Adipose tissue (tissue), 3 donors: ENCODE measurements around the gene SSRP1. TPM values are rescaled to one million over a fixed set of nuclear protein-coding genes. Genes with fewer than 3 reads are reported as not detected.
"Not testable (repeated sequence)": the region's sequence is repeated elsewhere in the genome, so short reads cannot be mapped to it uniquely, and the experiment has no call there.

Experiments
- H3K27ac ChIP-seq: one replicate; pipeline ENCODE4 v1.5.1; 2013; ENCODE audit warnings: low read depth, low read length
- WGBS, 3 donors: extraction: QIAGEN DNeasy Blood & Tissue Kit; methylation state at CpG; one replicate each; pipeline ENCODE4 v1.1.7; 2013; 5-methylcytosine and 5-hydroxymethylcytosine counted together
- polyA plus RNA-seq, 3 donors: library from polyadenylated mRNA; stranded (reverse); fragments of 200-250 nt; gene quantifications; one replicate each; pipeline ENCODE4 v1.2.3, GENCODE V29; 2013
- donor health status: healthy with polysubstance abuse.
- donor health status: Bipolar disorder and iron deficiency.
- donor health status: healthy.

The SSRP1 gene
- polyA plus RNA-seq, 3 donors: 57.0 to 63.0 (median 60.1) TPM

DNA sequence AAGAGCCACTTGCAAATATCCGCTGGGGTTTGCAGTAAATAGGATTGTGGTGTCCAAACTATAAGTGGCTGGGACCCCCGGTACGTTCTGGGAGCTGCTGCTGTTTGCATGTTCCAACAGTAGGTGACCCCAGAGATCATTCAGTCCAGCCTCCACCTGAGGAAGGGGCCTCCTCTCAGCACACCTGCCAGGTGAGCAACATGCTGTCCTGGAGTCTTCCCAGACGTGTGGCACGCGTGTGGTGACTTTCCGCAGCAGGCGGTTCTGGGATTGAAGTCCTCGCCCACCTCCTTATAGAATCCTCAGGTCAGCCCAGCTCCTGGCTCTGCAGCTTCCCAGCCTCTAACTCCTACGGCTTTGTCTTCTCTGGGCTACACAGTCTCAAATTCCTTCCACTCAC, 9.1 kb upstream of the SSRP1 start:
- no peak overlapping the region for H3K27ac ChIP-seq
- WGBS, 3 donors: 90 to 95% (median 95%) methylated on average over 10 of the region's 10 CpGs

DNA sequence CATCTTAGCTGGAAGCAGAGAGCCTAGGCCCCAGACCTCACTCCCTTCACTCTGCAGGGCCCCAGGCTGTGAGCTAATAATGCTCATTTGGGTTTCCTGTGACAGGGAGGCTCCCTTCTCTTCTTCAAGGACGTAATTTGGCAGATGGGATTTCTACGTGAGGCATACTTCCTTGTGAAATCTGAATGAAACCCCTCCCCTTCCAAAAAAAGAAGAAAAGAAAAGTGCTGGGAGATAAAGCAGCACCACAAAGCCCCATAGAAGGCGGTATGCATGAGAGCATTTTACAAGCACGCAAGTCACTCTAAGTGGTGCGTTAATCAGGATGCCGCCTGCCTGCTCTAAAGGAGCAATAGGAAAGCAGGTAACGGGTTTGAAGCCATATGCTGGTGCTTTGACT, 8.1 kb upstream of the SSRP1 start:
- H3K27ac ChIP-seq: no peak overlapping the region
- WGBS, 3 donors: 81 to 83% (median 82%) methylated on average over 7 of the region's 7 CpGs

DNA sequence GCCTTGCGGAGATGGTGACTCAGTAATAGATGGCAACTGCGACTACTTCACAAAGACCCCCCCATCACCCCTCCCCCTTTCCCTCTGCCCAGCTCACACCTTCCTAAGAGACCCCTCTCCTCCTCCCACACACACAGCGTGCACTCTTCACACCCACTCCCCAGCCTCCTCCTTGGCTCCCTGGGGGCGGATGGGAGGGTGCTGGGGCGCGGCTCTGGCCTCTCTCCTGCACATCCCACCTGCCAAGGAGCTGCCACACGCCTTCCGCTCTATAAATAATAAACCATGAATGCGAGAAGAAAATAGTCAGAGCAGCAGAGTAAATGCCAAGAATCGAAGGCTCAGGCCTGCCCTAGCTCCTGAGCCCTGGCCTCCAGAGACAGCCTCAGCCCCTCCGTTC, 7.0 kb upstream of the SSRP1 start:
- WGBS, 3 donors: 67 to 81% (median 78%) methylated on average over 11 of the region's 11 CpGs

DNA sequence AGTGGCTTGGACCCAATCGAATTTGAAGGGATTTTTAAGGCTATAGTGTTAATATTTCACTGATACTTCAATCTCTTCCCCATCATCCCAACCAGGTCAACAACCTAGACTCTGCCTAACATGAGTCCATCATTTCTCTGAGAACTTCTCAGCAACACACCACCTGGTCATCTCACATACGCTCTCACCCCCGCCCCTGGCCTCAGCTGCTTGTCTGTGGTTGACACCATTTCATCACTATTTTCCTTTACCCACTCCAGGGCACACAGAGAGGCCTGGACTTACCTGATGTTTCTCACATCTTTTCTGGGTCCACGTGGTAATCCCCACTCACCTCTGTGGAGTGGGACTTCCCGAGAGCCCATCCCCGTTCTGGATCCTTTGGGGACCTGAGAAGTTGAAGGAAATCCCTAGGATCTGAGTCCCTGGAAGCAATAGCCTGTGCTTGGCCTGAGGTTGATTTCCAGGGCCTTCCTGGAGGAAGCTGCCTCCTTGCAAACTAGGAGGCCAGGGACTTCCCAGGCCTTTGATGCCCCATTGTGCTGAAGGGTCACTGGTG, 5.6 kb upstream of the SSRP1 start:
- H3K27ac ChIP-seq: no peak overlapping the region
- 61 to 81% (median 80%) methylated on average over 6 of the region's 6 CpGs for WGBS, 3 donors

More for the DNA sequence above, 7.0 kb upstream of the SSRP1 start:
- H3K27ac ChIP-seq: no peak overlapping the region

DNA sequence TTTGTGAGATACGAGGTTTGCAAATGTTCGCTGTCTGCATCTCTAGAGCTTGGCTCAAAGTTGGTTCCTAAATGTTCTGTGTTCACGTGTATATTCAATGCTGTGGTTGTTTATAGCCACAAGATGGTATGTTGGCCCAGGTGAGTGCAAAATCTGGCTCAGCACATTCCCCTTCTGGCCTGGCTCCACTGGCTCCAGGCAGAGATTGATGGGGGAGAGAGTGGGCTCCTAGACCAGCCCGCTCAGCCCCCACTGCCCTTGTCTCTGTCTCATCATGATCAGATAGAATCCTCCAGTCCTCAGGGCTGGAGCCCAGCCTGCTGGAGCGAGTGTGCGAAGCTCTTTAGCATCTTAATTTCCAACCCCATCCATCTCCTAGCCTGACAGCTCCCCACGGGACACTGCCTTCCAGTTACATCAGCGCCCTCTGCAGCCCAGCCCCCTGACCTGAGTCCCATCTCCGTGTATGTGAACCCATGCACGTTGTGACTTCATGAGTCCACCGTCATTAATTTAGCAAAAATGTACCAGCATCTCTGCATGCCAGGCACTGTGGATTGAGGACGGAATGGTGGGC, 4.4 kb upstream of the SSRP1 start:
- no peak overlapping the region for H3K27ac ChIP-seq
- WGBS, 3 donors: 38 to 47% (median 41%) methylated on average over 12 of the region's 12 CpGs

DNA sequence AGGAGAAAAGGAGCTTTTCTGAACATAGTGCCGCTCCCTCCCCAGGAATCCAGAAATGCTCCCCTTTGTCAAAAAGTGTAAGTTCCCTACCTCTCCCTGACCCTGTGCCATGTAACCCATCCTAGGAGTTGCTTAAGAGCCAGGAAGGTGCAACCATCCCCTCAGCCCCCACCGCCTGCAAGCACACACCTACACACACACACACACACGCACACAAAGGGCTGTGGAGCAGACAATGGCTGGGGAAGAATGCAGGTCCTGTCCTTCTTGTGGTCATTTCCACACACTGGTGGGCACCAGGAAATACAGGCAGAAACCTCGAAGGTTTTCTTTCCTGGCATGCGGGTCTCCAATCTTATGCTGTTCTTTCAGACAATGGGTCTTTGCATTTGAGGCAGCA, 3.6 kb upstream of the SSRP1 start:
- WGBS, 3 donors: 77 to 88% (median 80%) methylated on average over 5 of the region's 5 CpGs

DNA sequence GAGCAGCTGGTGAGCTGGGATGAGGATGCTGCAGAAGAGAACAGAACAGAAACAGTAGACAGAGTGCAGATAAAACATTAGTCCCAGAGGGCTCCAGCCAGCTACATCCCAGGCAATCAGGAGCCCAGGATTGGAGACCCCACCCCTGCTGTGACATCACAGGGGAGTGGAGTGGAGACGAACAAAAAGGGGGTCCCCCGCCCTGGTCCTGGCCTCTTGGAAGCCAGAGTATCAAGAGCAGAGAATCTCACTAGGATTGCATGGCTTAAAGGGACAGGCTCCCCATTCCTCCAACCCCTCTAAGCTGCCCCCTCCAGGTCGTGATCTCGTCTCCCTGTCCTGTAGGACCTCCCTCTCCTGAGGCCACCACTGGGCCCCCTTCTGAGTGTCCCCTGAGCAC, 2.5 kb upstream of the SSRP1 start, which contains the start of gene P2RX3:
Gene P2RX3 (plus strand): TSS at position 211 of the 400 bp plus-strand sequence. CDS start 199 bp downstream, outside the sequence.
- 47 to 59% (median 58%) methylated on average over 4 of the region's 4 CpGs for WGBS, 3 donors
- no peak within 1 kb of the TSS for H3K27ac ChIP-seq

More for the DNA sequence above, 3.6 kb upstream of the SSRP1 start:
- H3K27ac ChIP-seq: no peak overlapping the region

DNA sequence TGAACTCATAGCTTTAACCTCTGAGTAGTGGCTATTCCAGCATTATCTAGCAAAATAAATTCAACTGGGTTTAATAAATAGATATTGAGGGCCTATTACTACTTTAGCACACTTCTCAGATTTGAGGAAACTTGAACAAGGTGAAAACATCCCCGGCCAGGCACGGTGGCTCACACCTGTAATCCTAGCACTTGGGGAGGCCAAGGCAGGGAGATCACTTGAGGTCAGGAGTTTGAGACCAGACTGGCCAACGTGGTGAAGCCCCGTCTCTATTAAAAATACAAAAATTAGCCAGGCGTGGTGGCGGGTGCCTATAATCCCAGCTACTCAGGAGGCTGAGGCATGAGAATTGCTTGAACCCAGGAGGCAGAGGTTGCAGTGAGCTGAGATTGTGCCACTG, 1.2 kb upstream of the SSRP1 start:
- not testable (repeated sequence) for H3K27ac ChIP-seq
- 93 to 95% (median 94%) methylated on average over 6 of the region's 6 CpGs for WGBS, 3 donors

DNA sequence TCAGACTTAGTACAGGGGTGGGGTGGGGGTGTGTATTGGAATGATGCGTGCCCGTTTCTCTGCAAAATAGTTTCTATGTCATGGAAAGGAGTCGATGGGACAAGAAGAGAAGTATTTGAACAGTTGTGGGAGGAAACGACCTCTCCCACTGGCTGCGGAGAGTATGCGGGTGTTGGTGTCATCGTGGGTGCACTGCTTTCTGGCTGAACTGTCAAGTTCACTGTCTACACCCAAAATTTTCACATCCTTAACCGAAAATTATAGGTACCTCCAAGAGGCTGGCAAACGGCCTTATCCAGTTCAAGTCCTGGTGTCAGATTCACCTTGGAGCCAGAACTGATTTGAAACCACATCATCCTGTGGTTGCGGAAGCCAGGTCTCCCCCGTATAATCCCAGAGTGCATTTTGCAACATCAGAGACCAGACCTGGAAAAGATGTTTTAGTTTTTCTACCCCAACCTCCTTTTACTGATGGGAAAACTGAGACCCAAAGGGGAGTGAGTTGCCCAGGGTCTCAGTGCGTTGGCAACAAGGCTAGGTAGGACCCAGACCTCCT, 497 bp upstream of the SSRP1 start:
- no peak overlapping the region for H3K27ac ChIP-seq
- 21 to 27% (median 21%) methylated on average over 12 of the region's 12 CpGs for WGBS, 3 donors

DNA sequence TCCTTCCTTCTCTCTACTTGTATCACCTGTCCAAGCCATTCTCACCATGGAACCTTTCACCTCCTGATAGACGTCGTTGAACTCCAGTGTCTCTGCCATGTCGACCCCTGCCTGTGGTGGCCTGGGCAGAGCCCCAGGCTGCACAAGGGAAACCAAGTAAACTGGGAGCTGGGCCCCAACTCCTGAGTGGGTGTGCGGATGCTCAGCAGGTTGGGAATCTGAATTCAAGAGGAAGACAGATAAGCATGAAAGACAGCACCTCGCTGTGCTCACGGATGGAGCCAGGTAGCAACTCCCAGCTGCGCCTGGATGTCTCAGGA, 709 bp downstream of the SSRP1 start:
- WGBS, 3 donors: 4 to 8% (median 4%) methylated on average over 7 of the region's 7 CpGs

DNA sequence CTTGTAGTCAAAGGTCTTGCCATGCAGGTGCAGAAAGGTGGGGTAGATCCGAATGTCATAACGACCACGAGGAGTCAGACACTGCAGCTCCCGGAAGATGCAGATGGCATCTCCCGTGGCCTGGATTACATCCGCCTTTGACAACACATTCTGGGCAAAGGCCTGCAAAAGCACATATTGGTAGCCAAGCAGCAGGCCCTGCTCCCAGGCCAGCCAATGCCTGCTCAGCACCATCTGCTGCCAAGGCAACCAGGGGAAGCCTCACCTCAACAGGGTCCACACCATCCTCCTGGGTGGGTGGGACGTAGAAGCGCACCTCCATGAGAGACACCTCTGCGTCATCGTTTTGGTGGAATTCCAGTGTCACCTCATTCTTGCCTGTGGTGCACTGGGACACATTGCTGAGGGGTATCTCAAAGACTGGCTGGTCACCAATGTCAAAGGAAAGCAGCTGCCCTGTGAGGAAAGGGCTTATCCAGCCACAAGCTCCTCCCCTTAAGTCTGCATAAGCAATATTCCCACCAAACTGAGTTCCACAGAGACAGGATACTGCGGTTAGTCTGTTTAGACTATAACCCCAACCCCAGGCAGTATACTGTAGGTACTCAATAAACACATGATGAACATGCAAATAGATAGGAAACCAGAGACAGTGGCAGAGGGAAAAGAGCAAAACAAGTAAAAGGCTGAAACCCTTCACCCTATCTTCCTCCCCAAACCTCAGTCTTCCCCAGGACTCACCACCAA, 2.8 kb downstream of the SSRP1 start:
- H3K27ac ChIP-seq: no peak overlapping the region
- WGBS, 3 donors: 91 to 95% (median 93%) methylated on average over 11 of the region's 11 CpGs

More for the DNA sequence above, 709 bp downstream of the SSRP1 start:
- H3K27ac ChIP-seq: no peak overlapping the region

DNA sequence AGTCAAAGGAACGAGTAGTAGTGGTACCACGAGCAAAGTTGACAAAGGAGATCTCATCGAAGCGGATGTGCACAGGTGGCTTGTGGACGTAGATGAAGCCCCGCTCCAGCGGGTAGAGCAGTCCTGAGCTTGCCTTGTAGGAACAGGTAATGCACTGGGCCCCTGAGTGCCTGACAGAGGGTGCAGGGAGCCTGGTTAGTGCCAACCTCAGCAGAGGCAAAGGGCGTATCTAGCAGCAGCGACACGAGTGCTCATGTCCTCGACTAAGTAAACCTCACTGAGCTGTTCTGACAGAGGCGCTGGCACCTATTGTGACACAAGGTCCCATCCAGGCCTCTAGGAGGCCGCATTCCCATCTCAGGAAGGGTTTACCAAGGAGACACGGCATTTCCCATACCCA, 4.0 kb downstream of the SSRP1 start:
- WGBS, 3 donors: 90 to 94% (median 94%) methylated on average over 14 of the region's 14 CpGs

DNA sequence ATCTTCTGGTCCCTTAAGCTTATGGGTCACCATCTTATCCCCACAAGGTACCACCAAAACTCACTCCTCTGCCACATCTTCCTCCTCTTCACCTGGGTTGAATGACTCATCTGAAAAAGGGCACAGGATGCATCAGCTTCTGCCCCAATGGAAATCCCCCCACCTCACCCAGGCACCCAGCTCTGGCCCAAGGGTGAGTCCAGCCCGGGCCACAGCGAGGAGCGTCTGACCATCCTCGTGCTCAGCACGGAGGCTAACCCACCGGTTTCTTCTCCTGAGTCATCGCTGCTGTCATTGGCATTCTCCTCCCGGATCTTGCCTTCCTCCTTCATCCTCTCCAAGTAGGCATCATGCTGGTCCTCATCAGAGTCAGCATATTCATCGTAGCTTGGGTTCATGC, 5.7 kb downstream of the SSRP1 start:
- WGBS, 3 donors: 86 to 96% (median 92%) methylated on average over 9 of the region's 9 CpGs
- no peak overlapping the region for H3K27ac ChIP-seq

More for the DNA sequence above, 4.0 kb downstream of the SSRP1 start:
- no peak overlapping the region for H3K27ac ChIP-seq

DNA sequence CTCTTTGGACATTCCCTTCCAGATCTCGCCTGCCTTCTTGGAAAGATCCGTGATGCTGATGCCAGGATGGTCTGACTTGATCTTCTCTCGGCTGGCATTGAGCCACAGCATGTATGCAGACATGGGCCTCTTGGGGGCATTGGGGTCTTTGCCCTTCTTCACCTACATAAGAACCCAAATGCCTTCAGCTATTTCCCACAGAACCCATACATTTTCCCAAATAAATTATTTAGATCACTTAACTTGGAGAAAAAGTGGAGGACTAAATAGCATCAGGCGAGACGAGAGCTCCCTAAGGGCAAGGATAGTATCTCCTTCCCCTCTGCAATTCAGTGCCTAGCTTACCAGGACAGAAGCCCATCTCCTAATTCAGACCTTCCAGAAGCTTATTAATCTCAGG, 8.0 kb downstream of the SSRP1 start:
- H3K27ac ChIP-seq: no peak overlapping the region
- WGBS, 3 donors: 92 to 96% (median 95%) methylated on average over 5 of the region's 5 CpGs

DNA sequence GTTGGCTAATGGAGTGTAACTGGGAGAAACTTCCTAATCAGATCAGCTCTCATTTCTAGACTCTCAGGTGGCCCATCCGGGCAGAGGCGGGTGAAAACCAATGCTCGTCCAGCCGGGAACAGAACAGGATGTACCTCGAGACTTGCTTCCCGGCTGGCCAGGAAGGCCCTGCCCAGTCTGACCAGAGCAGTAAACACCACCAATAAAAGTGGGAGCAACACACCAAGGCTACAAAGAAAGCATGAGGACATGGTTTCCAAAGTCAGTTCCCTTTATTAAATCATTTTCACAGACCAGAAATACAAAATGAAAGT, 10.0 kb downstream of the SSRP1 start:
- H3K27ac ChIP-seq: peak overlapping the region; percentile 86
- WGBS, 3 donors: 10 to 14% (median 13%) methylated on average over 6 of the region's 6 CpGs

DNA sequence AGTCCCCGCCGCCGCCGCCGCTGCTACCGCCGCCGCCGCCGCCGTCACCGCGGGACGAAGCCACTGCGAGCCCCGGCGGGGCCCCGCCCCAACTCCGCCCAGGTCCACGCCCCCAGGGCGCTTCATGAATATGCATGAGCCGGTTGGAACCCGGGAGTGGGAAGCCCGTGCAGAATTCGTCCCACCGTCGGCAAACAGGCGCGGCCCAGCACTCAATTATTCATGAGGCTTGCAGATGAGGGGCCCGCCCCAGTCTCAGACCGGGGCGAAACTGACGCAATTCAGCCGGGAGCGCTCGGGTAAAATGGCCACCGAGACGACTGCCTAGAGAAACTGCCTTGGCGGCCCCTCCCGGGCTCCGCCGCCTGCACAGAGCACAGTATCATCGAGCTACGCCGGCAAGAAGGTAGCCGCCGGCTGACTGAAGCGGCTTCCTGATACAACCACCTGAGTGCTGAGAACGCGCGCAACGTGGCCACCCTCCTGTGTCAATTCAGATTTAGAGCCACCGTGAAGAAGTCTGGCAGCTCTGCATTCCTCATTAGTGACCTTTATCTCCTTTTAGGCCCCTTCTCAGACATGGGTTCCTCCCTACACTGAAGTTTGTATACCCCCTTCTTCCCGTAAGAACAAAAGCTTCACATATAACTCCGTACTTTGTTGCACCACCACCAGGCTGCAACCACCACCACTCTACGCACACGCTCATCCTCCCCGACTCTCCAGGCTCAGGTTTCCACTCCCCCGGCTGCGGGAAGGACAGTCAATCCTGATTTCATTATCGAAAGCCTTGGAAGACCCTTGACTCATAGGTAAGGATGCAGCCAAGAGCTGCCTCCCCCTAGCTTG, 10.6 kb downstream of the SSRP1 start, which contains the start of gene TNKS1BP1:
Gene TNKS1BP1 (minus strand): TSS at position 67 of the 849 bp plus-strand sequence. CDS start 3,067 bp downstream, outside the sequence.
- 1 to 2% (median 1%) methylated on average over 44 to 61 of the region's 61 CpGs for WGBS, 3 donors
- peak within 1 kb of the TSS; percentile 86 for H3K27ac ChIP-seq

DNA sequence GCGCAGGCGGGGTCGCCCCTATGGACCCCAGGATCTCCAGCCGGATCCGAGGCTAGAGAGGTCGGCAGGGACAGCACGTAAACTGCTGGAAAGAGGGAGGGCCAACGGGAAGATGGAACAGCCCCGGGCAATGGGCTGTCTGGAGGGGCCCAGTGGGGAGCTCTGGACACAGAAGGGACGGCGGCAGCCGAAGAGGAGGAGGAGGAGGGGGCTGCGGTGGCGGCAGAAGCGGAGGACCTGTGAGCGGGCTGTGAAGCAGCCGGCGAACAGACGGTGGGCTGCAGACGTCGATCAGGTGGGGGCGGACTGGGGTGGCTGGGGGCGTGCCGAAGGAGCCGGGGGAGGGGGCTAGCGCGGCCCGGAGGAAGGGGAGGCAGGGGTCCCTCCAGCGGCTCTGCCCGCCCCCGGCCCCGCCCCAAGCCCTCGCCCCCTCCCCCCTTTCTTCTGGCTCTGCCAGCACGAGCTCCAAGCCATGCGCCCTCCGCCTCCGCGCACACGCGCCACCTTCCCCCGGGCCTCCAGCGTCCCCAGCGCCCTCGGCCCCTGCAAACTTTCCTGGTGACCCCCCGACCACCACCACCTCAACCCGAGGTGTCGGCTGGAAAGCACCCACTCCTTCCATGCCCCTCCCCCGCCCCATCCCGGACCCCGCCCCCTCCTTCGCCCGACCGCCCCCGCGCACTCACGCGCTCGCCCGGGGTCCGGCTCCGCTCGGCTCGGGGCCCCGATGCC, 11.4 kb downstream of the SSRP1 start:
- 2 to 3% (median 2%) methylated on average over 35 to 60 of the region's 64 CpGs for WGBS, 3 donors

DNA sequence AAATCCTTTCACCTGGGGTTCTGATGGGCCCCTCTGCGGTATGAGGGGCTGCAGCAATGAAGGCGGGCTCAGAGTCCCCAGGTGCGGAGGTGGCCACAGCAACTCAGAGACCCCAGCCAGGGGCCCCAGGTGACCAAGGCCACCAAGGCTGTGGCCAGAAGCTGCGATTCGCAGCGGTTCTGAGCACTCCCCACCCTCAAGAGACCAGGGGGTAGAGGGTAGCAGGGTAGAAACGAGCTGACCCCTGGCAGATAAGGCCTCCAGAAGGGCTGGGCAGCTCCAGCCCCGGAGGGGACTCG, 11.9 kb downstream of the SSRP1 start:
- peak overlapping the region; percentile 48 for H3K27ac ChIP-seq
- 11 to 34% (median 27%) methylated on average over 9 of the region's 9 CpGs for WGBS, 3 donors

More for the DNA sequence above, 11.4 kb downstream of the SSRP1 start:
- H3K27ac ChIP-seq: peak overlapping the region; percentile 86
